Measurements from ENCODE around the gene PPFIBP1.

Gene PPFIBP1

GRCh38 chr12:27523642-27524493, at the start of gene PPFIBP1:
Gene PPFIBP1, plus strand, starts transcription at chr12:27524206. Its CDS starts 109,191 bp downstream, at chr12:27633397.
- DNase-seq (ENCODE audit: low read depth): peak; percentile 99

GRCh38 chr12:27474344-27474743, 49.7 kb upstream of the PPFIBP1 start:
- peak; percentile 76 for DNase-seq (ENCODE audit: low read depth)

GRCh38 chr12:27477049-27477448, 47.0 kb upstream of the PPFIBP1 start:
- DNase-seq (ENCODE audit: low read depth): no peak

- no peak for DNase-seq (ENCODE audit: low read depth)
Observed at GRCh38 chr12:27478949-27479348, 45.1 kb upstream of the PPFIBP1 start.

- DNase-seq (ENCODE audit: low read depth): no peak
Observed at GRCh38 chr12:27480016-27480415, 44.0 kb upstream of the PPFIBP1 start.

- no peak for DNase-seq (ENCODE audit: low read depth)
Observed at GRCh38 chr12:27486961-27487360, 37.0 kb upstream of the PPFIBP1 start.

GRCh38 chr12:27488479-27488878, 35.5 kb upstream of the PPFIBP1 start:
- no peak for DNase-seq (ENCODE audit: low read depth)

- DNase-seq (ENCODE audit: low read depth): no peak
Observed at GRCh38 chr12:27491226-27491625, 32.8 kb upstream of the PPFIBP1 start.

- no peak for DNase-seq (ENCODE audit: low read depth)
Observed at GRCh38 chr12:27493260-27493940, 30.6 kb upstream of the PPFIBP1 start.

- DNase-seq (ENCODE audit: low read depth): no peak
Observed at GRCh38 chr12:27497446-27497845, 26.6 kb upstream of the PPFIBP1 start.

- DNase-seq (ENCODE audit: low read depth): no peak
Observed at GRCh38 chr12:27498149-27498548, 25.9 kb upstream of the PPFIBP1 start.

GRCh38 chr12:27498761-27499160, 25.2 kb upstream of the PPFIBP1 start:
- DNase-seq (ENCODE audit: low read depth): no peak

GRCh38 chr12:27499377-27499776, 24.6 kb upstream of the PPFIBP1 start:
- no peak for DNase-seq (ENCODE audit: low read depth)

GRCh38 chr12:27500546-27500945, 23.5 kb upstream of the PPFIBP1 start:
- DNase-seq (ENCODE audit: low read depth): no peak

- no peak for DNase-seq (ENCODE audit: low read depth)
Observed at GRCh38 chr12:27502021-27502435, 22.0 kb upstream of the PPFIBP1 start.

GRCh38 chr12:27504507-27504906, 19.5 kb upstream of the PPFIBP1 start:
- DNase-seq (ENCODE audit: low read depth): no peak

GRCh38 chr12:27505109-27505508, 18.9 kb upstream of the PPFIBP1 start:
- DNase-seq (ENCODE audit: low read depth): no peak

- no peak for DNase-seq (ENCODE audit: low read depth)
Observed at GRCh38 chr12:27505761-27506160, 18.2 kb upstream of the PPFIBP1 start.

- no peak for DNase-seq (ENCODE audit: low read depth)
Observed at GRCh38 chr12:27506645-27507189, 17.3 kb upstream of the PPFIBP1 start.

GRCh38 chr12:27508736-27509431, 15.1 kb upstream of the PPFIBP1 start:
- DNase-seq (ENCODE audit: low read depth): no peak

GRCh38 chr12:27511031-27511722, 12.8 kb upstream of the PPFIBP1 start:
- DNase-seq (ENCODE audit: low read depth): no peak

GRCh38 chr12:27511723-27512045, 12.3 kb upstream of the PPFIBP1 start:
- no peak for DNase-seq (ENCODE audit: low read depth)
